Endothelial cell of umbilical vein (primary cell): ENCODE results near the gene ARHGEF35.

Experiments used
- CTCF ChIP-seq, 2 donors: IDR thresholded peaks; 1 replicate in 1 of 2; 2 replicates in 1 of 2; pipeline ENCODE4 v1.5.1; 2011; ENCODE audit warnings: low read length in 2 of 2, mild to moderate bottlenecking in 2 of 2, moderate library complexity in 2 of 2, control low read depth in 1 of 2, inconsistent platforms in 1 of 2, low read depth in 1 of 2; ENCODE audit not compliant: insufficient read depth in 1 of 2; ENCODE audit errors: extremely low read depth in 1 of 2
- EZH2 ChIP-seq: IDR thresholded peaks from 2 replicates; pipeline ENCODE4 v1.6.1; 2012; ENCODE audit warnings: borderline replicate concordance, low read depth, mild to moderate bottlenecking, moderate library complexity, low read length, inconsistent platforms; ENCODE audit not compliant: severe bottlenecking
- JUN ChIP-seq: IDR thresholded peaks from 2 replicates; pipeline ENCODE4 v1.6.1; 2011; ENCODE audit warnings: borderline replicate concordance, low read depth; ENCODE audit not compliant: insufficient read length, insufficient read depth
- MAX ChIP-seq: IDR thresholded peaks from 2 replicates; pipeline ENCODE4 v1.6.1; 2011; ENCODE audit not compliant: insufficient read depth, insufficient read length
- MYC ChIP-seq: IDR thresholded peaks from one replicate; pipeline ENCODE4 v1.6.1; 2011; ENCODE audit warnings: mild to moderate bottlenecking, low read depth, low read length
- POLR2A ChIP-seq: IDR thresholded peaks from 2 replicates; pipeline ENCODE4 v1.6.1; 2012; ENCODE audit warnings: low read depth, mild to moderate bottlenecking, control low read depth, low read length
- POLR2AphosphoS5 ChIP-seq: IDR thresholded peaks from 2 replicates; pipeline ENCODE4 v1.6.1; 2012; ENCODE audit warnings: low read depth, mild to moderate bottlenecking, control low read depth, low read length, moderate library complexity; ENCODE audit not compliant: insufficient read depth

- TF ChIP-seq CTCF (IDR thresholded peaks at IDR 0.05; ENCODE audit: extremely low read depth in 1 of 2, insufficient read depth in 1 of 2, low read depth in 1 of 2, low read length in 2 of 2) (no peak), EZH2 (no peak), POLR2A (no peak), JUN (no peak), POLR2AphosphoS5 (no peak), MYC (no peak), MAX (no peak)
Measured at GRCh38 chr7:144137501-144137900, 58.1 kb downstream of the ARHGEF35 start.
